Keratinocyte (primary cell): ENCODE data around the gene REXO1.

Experiments
- EZH2 ChIP-seq: IDR thresholded peaks from one replicate; pipeline ENCODE4 v1.6.1; 2012; ENCODE audit warnings: inconsistent platforms, mild to moderate bottlenecking, low read length, moderate library complexity
- TF ChIP-seq, protein P1 (sequence below), 3 experiments: IDR thresholded peaks in 1 of 3; conservative IDR thresholded peaks in 1 of 3; optimal IDR thresholded peaks in 1 of 3; 2 replicates in 2 of 3; 3 replicates in 1 of 3; pipeline versions ENCODE3 to v1.5.1; 2011; ENCODE audit warnings: low read length in 3 of 3, mild to moderate bottlenecking in 3 of 3, moderate library complexity in 2 of 3, control low read depth in 1 of 3, inconsistent platforms in 1 of 3; ENCODE audit not compliant: insufficient read depth in 2 of 3; ENCODE audit errors: extremely low read depth in 1 of 3

- TF ChIP-seq, protein P1, sequence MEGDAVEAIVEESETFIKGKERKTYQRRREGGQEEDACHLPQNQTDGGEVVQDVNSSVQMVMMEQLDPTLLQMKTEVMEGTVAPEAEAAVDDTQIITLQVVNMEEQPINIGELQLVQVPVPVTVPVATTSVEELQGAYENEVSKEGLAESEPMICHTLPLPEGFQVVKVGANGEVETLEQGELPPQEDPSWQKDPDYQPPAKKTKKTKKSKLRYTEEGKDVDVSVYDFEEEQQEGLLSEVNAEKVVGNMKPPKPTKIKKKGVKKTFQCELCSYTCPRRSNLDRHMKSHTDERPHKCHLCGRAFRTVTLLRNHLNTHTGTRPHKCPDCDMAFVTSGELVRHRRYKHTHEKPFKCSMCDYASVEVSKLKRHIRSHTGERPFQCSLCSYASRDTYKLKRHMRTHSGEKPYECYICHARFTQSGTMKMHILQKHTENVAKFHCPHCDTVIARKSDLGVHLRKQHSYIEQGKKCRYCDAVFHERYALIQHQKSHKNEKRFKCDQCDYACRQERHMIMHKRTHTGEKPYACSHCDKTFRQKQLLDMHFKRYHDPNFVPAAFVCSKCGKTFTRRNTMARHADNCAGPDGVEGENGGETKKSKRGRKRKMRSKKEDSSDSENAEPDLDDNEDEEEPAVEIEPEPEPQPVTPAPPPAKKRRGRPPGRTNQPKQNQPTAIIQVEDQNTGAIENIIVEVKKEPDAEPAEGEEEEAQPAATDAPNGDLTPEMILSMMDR (optimal IDR thresholded peaks at IDR 0.05 in 1 of 3, IDR thresholded peaks at IDR 0.05 in 1 of 3, conservative IDR thresholded peaks at IDR 0.05 in 1 of 3; ENCODE audit: extremely low read depth in 1 of 3, insufficient read depth in 2 of 3, low read length in 3 of 3): no peak
- no peak for TF ChIP-seq EZH2
Observed at GRCh38 chr19:1883784-1884183, 35.5 kb upstream of the REXO1 start.
